Measurements from ENCODE around the gene TENM4.

The TENM4 gene

DNA sequence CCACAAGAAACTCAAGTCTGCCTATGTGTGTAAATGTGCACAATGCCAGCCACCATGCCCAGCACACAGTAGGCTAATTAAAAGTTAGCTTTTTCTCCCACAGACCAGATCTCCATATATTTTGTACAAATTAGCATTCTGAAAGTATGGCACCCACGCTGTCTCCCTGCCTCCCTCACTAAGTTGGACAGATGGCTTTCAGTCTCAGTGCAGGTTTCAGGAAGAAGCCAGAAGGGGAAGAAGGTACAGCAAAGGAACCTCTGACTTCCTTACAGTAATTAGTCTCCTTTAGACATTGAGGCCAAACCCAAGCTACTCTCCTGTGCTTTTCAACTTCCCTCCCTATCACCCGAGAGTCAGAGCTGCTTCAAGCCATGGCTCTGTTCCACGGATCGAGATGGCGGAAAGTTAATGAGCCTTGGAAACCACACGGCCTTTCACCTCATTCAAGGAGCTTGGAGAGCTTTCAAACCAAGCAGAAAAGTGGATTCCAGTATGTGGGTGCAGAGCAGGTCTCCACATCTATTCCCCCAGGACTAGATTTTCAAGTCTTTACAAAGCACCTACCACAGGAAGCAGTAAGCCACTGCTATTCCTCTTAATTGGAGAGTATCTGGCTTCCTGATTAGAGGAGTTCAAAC lies 645.1 kb downstream of the TENM4 start:
- TF ChIP-seq CREB1 (IDR thresholded peaks at IDR 0.05; ENCODE audit: low read depth) (no peak), NFIC (IDR thresholded peaks at IDR 0.05) (no peak), EP300 (IDR thresholded peaks at IDR 0.05; ENCODE audit: borderline replicate concordance) (no peak), TCF12 (IDR thresholded peaks at IDR 0.05; ENCODE audit: low read depth) (no peak), YY1 (IDR thresholded peaks at IDR 0.05; ENCODE audit: low read depth) (no peak), CEBPB (IDR thresholded peaks at IDR 0.05) (no peak), RAD21 (IDR thresholded peaks at IDR 0.05; ENCODE audit: low read depth) (no peak), FOXM1 (IDR thresholded peaks at IDR 0.05; ENCODE audit: borderline replicate concordance, low read depth) (no peak), TAF1 (IDR thresholded peaks at IDR 0.05; ENCODE audit: low read depth) (no peak), TEAD4 (IDR thresholded peaks at IDR 0.05) (no peak), ZBTB7A (IDR thresholded peaks at IDR 0.05; ENCODE audit: low read depth) (no peak), EGR1 (IDR thresholded peaks at IDR 0.05) (no peak)
- TF ChIP-seq, protein P1, sequence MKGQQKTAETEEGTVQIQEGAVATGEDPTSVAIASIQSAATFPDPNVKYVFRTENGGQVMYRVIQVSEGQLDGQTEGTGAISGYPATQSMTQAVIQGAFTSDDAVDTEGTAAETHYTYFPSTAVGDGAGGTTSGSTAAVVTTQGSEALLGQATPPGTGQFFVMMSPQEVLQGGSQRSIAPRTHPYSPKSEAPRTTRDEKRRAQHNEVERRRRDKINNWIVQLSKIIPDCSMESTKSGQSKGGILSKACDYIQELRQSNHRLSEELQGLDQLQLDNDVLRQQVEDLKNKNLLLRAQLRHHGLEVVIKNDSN (IDR thresholded peaks at IDR 0.05): no peak
- TF ChIP-seq, protein P2, sequence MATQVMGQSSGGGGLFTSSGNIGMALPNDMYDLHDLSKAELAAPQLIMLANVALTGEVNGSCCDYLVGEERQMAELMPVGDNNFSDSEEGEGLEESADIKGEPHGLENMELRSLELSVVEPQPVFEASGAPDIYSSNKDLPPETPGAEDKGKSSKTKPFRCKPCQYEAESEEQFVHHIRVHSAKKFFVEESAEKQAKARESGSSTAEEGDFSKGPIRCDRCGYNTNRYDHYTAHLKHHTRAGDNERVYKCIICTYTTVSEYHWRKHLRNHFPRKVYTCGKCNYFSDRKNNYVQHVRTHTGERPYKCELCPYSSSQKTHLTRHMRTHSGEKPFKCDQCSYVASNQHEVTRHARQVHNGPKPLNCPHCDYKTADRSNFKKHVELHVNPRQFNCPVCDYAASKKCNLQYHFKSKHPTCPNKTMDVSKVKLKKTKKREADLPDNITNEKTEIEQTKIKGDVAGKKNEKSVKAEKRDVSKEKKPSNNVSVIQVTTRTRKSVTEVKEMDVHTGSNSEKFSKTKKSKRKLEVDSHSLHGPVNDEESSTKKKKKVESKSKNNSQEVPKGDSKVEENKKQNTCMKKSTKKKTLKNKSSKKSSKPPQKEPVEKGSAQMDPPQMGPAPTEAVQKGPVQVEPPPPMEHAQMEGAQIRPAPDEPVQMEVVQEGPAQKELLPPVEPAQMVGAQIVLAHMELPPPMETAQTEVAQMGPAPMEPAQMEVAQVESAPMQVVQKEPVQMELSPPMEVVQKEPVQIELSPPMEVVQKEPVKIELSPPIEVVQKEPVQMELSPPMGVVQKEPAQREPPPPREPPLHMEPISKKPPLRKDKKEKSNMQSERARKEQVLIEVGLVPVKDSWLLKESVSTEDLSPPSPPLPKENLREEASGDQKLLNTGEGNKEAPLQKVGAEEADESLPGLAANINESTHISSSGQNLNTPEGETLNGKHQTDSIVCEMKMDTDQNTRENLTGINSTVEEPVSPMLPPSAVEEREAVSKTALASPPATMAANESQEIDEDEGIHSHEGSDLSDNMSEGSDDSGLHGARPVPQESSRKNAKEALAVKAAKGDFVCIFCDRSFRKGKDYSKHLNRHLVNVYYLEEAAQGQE (IDR thresholded peaks at IDR 0.05; ENCODE audit: low read depth): no peak
- TF ChIP-seq, protein P3, sequence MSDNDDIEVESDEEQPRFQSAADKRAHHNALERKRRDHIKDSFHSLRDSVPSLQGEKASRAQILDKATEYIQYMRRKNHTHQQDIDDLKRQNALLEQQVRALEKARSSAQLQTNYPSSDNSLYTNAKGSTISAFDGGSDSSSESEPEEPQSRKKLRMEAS (IDR thresholded peaks at IDR 0.05): no peak

DNA sequence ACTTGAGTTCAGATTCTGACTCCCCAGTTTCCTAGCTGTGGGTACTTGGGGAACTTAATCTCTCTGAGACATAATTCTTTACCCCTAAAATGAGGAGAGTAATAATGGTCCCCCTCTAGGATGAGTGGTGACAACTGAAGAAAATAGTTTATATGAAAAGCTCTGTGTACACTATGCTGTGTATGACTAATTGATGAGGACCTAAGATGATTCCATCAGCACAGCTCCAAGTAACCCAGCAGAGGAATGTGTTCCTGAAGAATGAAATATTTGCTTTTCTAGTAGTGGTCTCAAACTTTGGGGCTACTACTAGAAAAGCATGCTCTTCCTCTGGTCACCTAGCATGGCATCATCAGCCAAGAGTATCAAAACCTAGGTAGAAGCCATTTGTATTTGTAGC lies 648.9 kb downstream of the TENM4 start:
- TF ChIP-seq, protein P2 (IDR thresholded peaks at IDR 0.05; ENCODE audit: low read depth): no peak
- TF ChIP-seq, protein P1 (IDR thresholded peaks at IDR 0.05): no peak
- TF ChIP-seq, protein P3 (IDR thresholded peaks at IDR 0.05): no peak
- TF ChIP-seq TEAD4 (IDR thresholded peaks at IDR 0.05): no peak
- no peak for TF ChIP-seq EGR1 (IDR thresholded peaks at IDR 0.05)
- TF ChIP-seq CREB1 (IDR thresholded peaks at IDR 0.05; ENCODE audit: low read depth): no peak
- no peak for TF ChIP-seq EP300 (IDR thresholded peaks at IDR 0.05; ENCODE audit: borderline replicate concordance)
- TF ChIP-seq ZBTB7A (IDR thresholded peaks at IDR 0.05; ENCODE audit: low read depth): no peak
- no peak for TF ChIP-seq RAD21 (IDR thresholded peaks at IDR 0.05; ENCODE audit: low read depth)
- no peak for TF ChIP-seq NFIC (IDR thresholded peaks at IDR 0.05)
- no peak for TF ChIP-seq FOXM1 (IDR thresholded peaks at IDR 0.05; ENCODE audit: borderline replicate concordance, low read depth)
- TF ChIP-seq TCF12 (IDR thresholded peaks at IDR 0.05; ENCODE audit: low read depth): no peak
- TF ChIP-seq YY1 (IDR thresholded peaks at IDR 0.05; ENCODE audit: low read depth): no peak
- TF ChIP-seq TAF1 (IDR thresholded peaks at IDR 0.05; ENCODE audit: low read depth): no peak
- TF ChIP-seq CEBPB (IDR thresholded peaks at IDR 0.05): no peak

DNA sequence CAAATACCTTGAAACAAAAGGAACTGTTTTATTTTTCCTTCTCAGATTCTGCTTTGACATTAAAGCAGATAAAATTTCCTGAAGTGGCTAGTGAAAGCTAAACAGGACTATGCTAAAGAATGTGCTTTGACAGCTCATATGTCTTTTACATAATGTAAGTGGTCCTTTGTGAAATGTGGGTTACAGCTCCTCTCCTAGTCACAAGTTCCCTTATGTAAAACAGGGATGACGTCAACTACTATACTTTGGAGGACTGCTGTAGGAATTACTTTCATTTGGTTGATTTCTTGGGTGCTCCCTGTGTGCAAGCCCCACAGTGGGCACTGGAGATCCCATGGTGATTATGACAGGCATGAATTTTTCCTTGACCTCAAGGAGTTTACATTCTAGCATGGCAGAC lies 649.6 kb downstream of the TENM4 start:
- TF ChIP-seq RAD21 (IDR thresholded peaks at IDR 0.05; ENCODE audit: low read depth) (no peak), NFIC (IDR thresholded peaks at IDR 0.05) (no peak), CREB1 (IDR thresholded peaks at IDR 0.05; ENCODE audit: low read depth) (no peak), TEAD4 (IDR thresholded peaks at IDR 0.05) (no peak), FOXM1 (IDR thresholded peaks at IDR 0.05; ENCODE audit: borderline replicate concordance, low read depth) (no peak), TCF12 (IDR thresholded peaks at IDR 0.05; ENCODE audit: low read depth) (no peak), ZBTB7A (IDR thresholded peaks at IDR 0.05; ENCODE audit: low read depth) (no peak), TAF1 (IDR thresholded peaks at IDR 0.05; ENCODE audit: low read depth) (no peak)
- TF ChIP-seq, protein P3 (IDR thresholded peaks at IDR 0.05): no peak
- TF ChIP-seq, protein P1 (IDR thresholded peaks at IDR 0.05): no peak

DNA sequence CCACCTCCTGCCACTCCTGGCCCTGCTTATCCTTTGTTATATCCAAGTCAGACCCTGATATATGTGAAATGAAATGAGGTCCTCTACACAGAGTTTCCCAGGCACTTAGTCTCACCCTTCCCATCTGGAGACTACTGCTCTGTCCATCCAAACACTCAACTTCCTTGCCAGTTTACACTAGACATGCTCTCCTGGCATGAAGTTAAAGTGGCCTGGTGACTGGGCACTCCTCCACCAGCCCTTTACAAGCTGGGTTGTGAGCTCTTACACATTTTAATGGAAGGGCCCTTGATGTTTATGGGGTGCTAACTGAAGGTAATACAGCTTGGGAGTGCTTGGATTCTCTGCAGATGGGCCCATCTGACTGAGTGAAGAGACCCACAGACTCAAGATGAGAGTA lies 650.0 kb downstream of the TENM4 start:
- TF ChIP-seq, protein P2 (IDR thresholded peaks at IDR 0.05; ENCODE audit: low read depth): no peak
- TF ChIP-seq FOXM1 (IDR thresholded peaks at IDR 0.05; ENCODE audit: borderline replicate concordance, low read depth) (no peak), TAF1 (IDR thresholded peaks at IDR 0.05; ENCODE audit: low read depth) (no peak), CREB1 (IDR thresholded peaks at IDR 0.05; ENCODE audit: low read depth) (no peak), EP300 (IDR thresholded peaks at IDR 0.05; ENCODE audit: borderline replicate concordance) (no peak), EGR1 (IDR thresholded peaks at IDR 0.05) (no peak), YY1 (IDR thresholded peaks at IDR 0.05; ENCODE audit: low read depth) (no peak), TEAD4 (IDR thresholded peaks at IDR 0.05) (no peak), RAD21 (IDR thresholded peaks at IDR 0.05; ENCODE audit: low read depth) (no peak), NFIC (IDR thresholded peaks at IDR 0.05) (no peak), CEBPB (IDR thresholded peaks at IDR 0.05) (no peak), ZBTB7A (IDR thresholded peaks at IDR 0.05; ENCODE audit: low read depth) (no peak), TCF12 (IDR thresholded peaks at IDR 0.05; ENCODE audit: low read depth) (no peak)
- TF ChIP-seq, protein P1 (IDR thresholded peaks at IDR 0.05): no peak
- TF ChIP-seq, protein P3 (IDR thresholded peaks at IDR 0.05): no peak

Data from Ishikawa (cell line).